Lung (tissue), 12 donors: ENCODE data around the gene PPP2R1B. TPM values are rescaled to one million over a fixed set of nuclear protein-coding genes. Genes with fewer than 3 reads are reported as not detected.

Source experiments
- ATAC-seq: fragments of 200-7000 bp; cut with Tn5 transposase; one replicate; pipeline ENCODE4 v1.9.1; 2020; ENCODE audit warnings: moderate number of reproducible peaks; ENCODE audit not compliant: insufficient read depth, low FRiP score
- DNase-seq, 3 donors: peaks; one replicate each; pipeline ENCODE4 v3.0.0-alpha.2; 2013 to 2017
- H3K27ac ChIP-seq, 2 donors: one replicate each; pipeline ENCODE4 v1.5.1; 2013; ENCODE audit warnings: mild to moderate bottlenecking in 2 of 2, moderate library complexity in 2 of 2, control low read depth in 1 of 2, inconsistent platforms in 1 of 2, low read depth in 1 of 2, low read length in 1 of 2
- H3K27me3 ChIP-seq, 3 donors: one replicate each; pipeline ENCODE4 v1.5.1; 2013; ENCODE audit warnings: low read length in 2 of 3; ENCODE audit not compliant: control insufficient read depth in 3 of 3, insufficient read depth in 3 of 3
- H3K36me3 ChIP-seq, 4 donors: one replicate each; pipeline ENCODE4 v1.5.1; 2013; ENCODE audit warnings: low read length in 4 of 4, mild to moderate bottlenecking in 1 of 4, moderate library complexity in 1 of 4; ENCODE audit not compliant: control insufficient read depth in 4 of 4, insufficient read depth in 4 of 4
- H3K4me1 ChIP-seq, 5 donors: one replicate each; pipeline ENCODE4 v1.5.1; 2013; ENCODE audit warnings: low read length in 5 of 5, mild to moderate bottlenecking in 2 of 5, moderate library complexity in 1 of 5; ENCODE audit not compliant: control insufficient read depth in 5 of 5, insufficient read depth in 5 of 5
- H3K4me3 ChIP-seq: one replicate; pipeline ENCODE4 v1.5.1; 2013; ENCODE audit warnings: mild to moderate bottlenecking, control low read depth, moderate library complexity
- H3K9ac ChIP-seq, 2 donors: one replicate each; pipeline ENCODE4 v1.5.1; 2013; ENCODE audit warnings: low read length in 2 of 2, control low read depth in 1 of 2; ENCODE audit not compliant: insufficient read depth in 1 of 2
- H3K9me3 ChIP-seq, 4 donors: one replicate each; pipeline ENCODE4 v1.5.1; 2013; ENCODE audit warnings: low read length in 3 of 4, mild to moderate bottlenecking in 1 of 4, moderate library complexity in 1 of 4; ENCODE audit not compliant: control insufficient read depth in 4 of 4, insufficient read depth in 3 of 4
- CTCF ChIP-seq: IDR thresholded peaks from 2 replicates; pipeline ENCODE4 v1.5.1; 2012; ENCODE audit warnings: mild to moderate bottlenecking; ENCODE audit errors: control extremely low read depth, extremely low read depth
- WGBS, 2 donors: extraction: QIAGEN DNeasy Blood & Tissue Kit; methylation state at CpG; one replicate each; pipeline ENCODE4 v1.1.7; 2013; 5-methylcytosine and 5-hydroxymethylcytosine counted together
- polyA plus RNA-seq, 2 donors: library from polyadenylated mRNA; stranded (reverse); fragments of 200-250 nt; gene quantifications; one replicate each; pipeline ENCODE4 v1.2.1, GENCODE V29; 2013
- total RNA-seq, 2 donors: library from RNA; depleted of rRNA in 1 of 2; stranded (reverse); fragments of >200 nt in 1 of 2; gene quantifications; one replicate each; pipeline ENCODE4 v1.2.1, GENCODE V29; 2014 to 2021
- donor health status: control.
- donor health status: control.
- donor health status: Bipolar disorder and iron deficiency.
- donor health status: healthy.
- donor health status: DM: yes; HTN: yes; CAD: no.

The PPP2R1B gene
- total and polyA plus RNA-seq, 4 donors = 8.3 to 71.5 (median 20.4) TPM

- no peak for DNase-seq
- peak; percentile 47 for ATAC-seq
- Histone ChIP-seq H3K9me3 (no peaks in the 10 kb centered on the region), H3K9ac (no peak overlapping the region), H3K36me3 (peaks cover 5 to 28% (median 8%) of the 10 kb centered on the region in 4 donors), H3K27ac (peak overlapping the region in 1 of 2 donors; percentile 50), H3K4me3 (no peak overlapping the region), H3K27me3 (no peaks in the 10 kb centered on the region), H3K4me1 (peaks cover 0 to 12% (median 0%) of the 10 kb centered on the region in 5 donors)
- 77 to 98% methylated on average over 2 of the region's 2 CpGs for WGBS, 2 donors
- TF ChIP-seq CTCF = no peak
Measured at GRCh38 chr11:111808063-111808588, 41.9 kb upstream of the PPP2R1B start.

GRCh38 chr11:111807076-111807475 is 40.9 kb upstream of the PPP2R1B start:
- no peaks in the 10 kb centered on the region for H3K9me3 ChIP-seq
- 93 to 97% methylated on average over 1 of the region's 1 CpG for WGBS, 2 donors
- no peaks in the 10 kb centered on the region for H3K27me3 ChIP-seq
- H3K27ac ChIP-seq = no peak overlapping the region
- H3K4me3 ChIP-seq = no peak overlapping the region
- ATAC-seq = no peak
- H3K4me1 ChIP-seq = peaks cover 0 to 12% (median 0%) of the 10 kb centered on the region in 5 donors
- TF ChIP-seq CTCF = no peak
- peaks cover 5 to 34% (median 9%) of the 10 kb centered on the region in 4 donors for H3K36me3 ChIP-seq
- no peak for DNase-seq
- H3K9ac ChIP-seq = no peak overlapping the region

- DNase-seq (no peak), ATAC-seq (no peak)
- Histone ChIP-seq H3K27ac (no peak overlapping the region), H3K27me3 (no peaks in the 10 kb centered on the region), H3K36me3 (peaks cover 3 to 33% (median 8%) of the 10 kb centered on the region in 4 donors), H3K4me1 (peaks cover 0 to 9% (median 0%) of the 10 kb centered on the region in 5 donors), H3K4me3 (no peak overlapping the region), H3K9ac (no peak overlapping the region), H3K9me3 (peaks cover 0 to 4% (median 1%) of the 10 kb centered on the region in 4 donors)
- 77 to 88% methylated on average over 2 of the region's 2 CpGs for WGBS, 2 donors
- TF ChIP-seq CTCF = no peak
Measured at GRCh38 chr11:111801135-111801534, 34.9 kb upstream of the PPP2R1B start.

GRCh38 chr11:111798279-111798678 is 32.1 kb upstream of the PPP2R1B start:
- peak overlapping the region in 1 of 2 donors; percentile 22 for H3K27ac ChIP-seq
- H3K36me3 ChIP-seq = peaks cover 3 to 21% (median 6%) of the 10 kb centered on the region in 4 donors
- no peak overlapping the region for H3K9ac ChIP-seq
- no peak for TF ChIP-seq CTCF
- no peaks in the 10 kb centered on the region for H3K27me3 ChIP-seq
- H3K4me1 ChIP-seq = peaks cover 0 to 9% (median 0%) of the 10 kb centered on the region in 5 donors
- peaks cover 0 to 4% (median 1%) of the 10 kb centered on the region in 4 donors for H3K9me3 ChIP-seq
- ATAC-seq (no peak), DNase-seq (no peak)
- H3K4me3 ChIP-seq = no peak overlapping the region
- 96 to 100% methylated on average over 1 of the region's 1 CpG for WGBS, 2 donors
